Astrocyte (in vitro differentiated cells and primary cell): ENCODE data around the gene PPP3CA.

Experiments used
- EZH2 ChIP-seq: IDR thresholded peaks from 2 replicates; pipeline ENCODE4 v1.6.1; 2012; ENCODE audit warnings: mild to moderate bottlenecking, low read length, inconsistent platforms; ENCODE audit not compliant: insufficient read depth
- TF ChIP-seq, protein P1 (sequence below): IDR thresholded peaks from 2 replicates; pipeline ENCODE4 v1.5.1; 2011; ENCODE audit warnings: low read depth, mild to moderate bottlenecking, inconsistent platforms, low read length, moderate library complexity; ENCODE audit not compliant: insufficient read depth

- TF ChIP-seq, protein P1, sequence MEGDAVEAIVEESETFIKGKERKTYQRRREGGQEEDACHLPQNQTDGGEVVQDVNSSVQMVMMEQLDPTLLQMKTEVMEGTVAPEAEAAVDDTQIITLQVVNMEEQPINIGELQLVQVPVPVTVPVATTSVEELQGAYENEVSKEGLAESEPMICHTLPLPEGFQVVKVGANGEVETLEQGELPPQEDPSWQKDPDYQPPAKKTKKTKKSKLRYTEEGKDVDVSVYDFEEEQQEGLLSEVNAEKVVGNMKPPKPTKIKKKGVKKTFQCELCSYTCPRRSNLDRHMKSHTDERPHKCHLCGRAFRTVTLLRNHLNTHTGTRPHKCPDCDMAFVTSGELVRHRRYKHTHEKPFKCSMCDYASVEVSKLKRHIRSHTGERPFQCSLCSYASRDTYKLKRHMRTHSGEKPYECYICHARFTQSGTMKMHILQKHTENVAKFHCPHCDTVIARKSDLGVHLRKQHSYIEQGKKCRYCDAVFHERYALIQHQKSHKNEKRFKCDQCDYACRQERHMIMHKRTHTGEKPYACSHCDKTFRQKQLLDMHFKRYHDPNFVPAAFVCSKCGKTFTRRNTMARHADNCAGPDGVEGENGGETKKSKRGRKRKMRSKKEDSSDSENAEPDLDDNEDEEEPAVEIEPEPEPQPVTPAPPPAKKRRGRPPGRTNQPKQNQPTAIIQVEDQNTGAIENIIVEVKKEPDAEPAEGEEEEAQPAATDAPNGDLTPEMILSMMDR, result no peak
- no peak for TF ChIP-seq EZH2
Observed at GRCh38 chr4:101071241-101071640, 276.1 kb downstream of the PPP3CA start.
